NCI-H1930 (cell line): ENCODE results near the gene PDLIM5.
"Not testable (repeated sequence)": the region's sequence is repeated elsewhere in the genome, so short reads cannot be mapped to it uniquely, and the experiment has no call there.

Source experiments
- DNase-seq, 2 experiments: peaks; one replicate each; lab custom pipeline; 2025; lab: John Stamatoyannopoulos, UW

Gene PDLIM5

DNA sequence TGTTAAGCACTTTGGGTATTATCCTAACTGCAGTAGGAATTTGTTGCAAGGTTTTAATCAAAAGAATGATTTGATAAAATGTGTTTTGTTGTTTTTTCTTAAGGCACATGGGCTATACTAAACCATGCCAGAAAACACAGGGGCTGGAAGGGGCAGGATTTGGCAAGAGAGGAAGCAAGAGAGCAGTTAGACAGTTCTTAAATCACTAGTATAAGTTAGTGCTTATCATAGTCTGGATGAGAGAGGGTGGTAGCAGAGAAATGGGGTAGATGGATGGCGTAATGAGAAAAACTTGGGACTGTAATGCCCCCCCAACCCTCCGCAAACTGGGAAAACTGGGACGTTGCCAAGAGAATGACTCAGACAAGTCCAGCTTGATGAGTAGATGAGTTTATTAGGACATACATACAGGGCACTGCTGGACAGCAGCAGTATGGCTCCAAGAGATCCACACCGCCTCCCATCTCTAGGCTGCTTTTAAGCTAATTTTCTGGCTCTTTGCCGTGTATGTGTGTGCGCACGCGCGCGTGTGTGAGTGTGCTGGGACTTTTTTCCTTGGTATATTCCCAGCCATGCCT lies 151.5 kb downstream of the PDLIM5 start:
- DNase-seq: no peak

DNA sequence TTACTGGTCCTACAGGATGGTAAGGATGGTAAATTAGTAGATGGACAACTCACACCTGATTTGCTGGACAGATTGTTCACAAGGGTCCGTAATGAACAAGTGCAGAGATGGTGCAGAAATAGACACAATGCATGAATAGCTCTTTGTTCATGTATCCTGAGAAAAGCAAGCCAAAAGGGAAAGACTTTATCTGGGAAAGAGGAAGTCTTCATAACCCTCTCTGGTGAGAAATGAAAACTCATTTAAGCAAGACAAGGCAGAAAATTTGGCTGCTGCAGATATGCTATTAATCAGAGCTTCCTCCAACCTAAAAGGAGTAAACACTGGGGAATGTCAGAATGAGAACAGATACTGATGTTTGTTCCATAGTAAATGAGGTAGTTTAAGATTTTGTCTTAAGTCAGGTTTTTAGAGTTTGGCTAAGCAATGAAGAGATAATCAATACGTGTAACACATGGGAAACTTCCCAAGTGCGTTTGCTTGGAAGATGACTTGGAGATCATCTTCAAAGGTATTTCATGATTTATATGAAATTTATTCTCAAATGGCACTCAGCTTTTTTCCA lies 153.6 kb downstream of the PDLIM5 start:
- no peak for DNase-seq

DNA sequence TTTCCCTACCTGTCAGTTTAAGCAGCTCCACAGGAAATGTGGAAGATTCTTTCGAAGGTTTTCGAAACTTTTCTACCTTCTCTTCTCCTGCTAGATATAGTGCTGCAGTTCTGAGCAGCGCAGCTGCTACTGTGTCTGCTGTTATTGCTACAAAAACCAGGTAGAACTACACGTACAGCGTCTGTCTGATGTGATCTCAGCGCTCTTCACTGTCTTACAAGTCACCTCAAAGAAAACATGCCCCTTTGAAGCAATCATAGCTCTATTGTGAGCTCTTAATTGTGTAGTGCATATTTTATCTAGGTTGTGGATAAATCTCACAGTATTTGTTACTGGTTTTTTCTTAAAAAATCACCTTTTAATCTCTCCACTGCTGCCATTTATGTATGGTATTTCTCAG lies 158.4 kb downstream of the PDLIM5 start:
- DNase-seq: no peak

DNA sequence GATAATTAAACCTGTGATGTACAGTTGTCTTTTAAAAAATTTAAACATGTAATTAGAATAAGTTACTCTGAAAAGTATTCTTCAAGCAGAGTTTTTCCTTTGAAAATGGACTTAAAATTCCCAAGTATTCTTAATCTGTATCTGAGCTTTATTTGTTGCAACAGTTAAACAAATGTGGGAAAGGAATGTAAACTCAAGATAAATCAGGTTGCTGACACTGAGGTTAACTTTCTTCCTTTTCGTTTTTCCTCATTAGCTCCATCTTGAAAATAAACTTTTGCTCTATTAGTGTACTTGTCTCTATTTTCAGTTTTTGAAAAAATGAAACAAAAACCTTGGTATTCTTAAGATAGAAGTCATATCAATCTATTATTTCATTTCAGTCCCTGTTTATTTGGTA lies 161.5 kb downstream of the PDLIM5 start:
- DNase-seq: no peak

DNA sequence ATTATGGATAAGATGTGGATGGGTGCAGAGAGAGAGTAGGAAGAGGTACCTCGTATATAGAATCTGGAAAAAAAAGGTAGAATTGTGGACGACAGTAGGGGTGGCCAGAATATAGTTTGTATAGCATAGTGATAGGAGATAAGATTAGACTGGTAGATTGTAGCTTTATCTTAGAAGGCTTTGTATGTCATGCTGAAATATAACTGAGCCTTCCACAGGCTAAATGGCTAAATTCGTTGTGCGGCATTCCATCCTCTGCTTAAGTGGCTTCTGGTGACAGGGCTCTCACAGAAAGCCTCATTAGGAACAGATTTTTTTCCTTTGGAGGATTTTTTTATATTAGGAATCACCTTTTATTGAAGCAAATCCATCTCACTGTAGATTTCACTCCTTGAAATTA lies 163.7 kb downstream of the PDLIM5 start:
- DNase-seq: no peak

DNA sequence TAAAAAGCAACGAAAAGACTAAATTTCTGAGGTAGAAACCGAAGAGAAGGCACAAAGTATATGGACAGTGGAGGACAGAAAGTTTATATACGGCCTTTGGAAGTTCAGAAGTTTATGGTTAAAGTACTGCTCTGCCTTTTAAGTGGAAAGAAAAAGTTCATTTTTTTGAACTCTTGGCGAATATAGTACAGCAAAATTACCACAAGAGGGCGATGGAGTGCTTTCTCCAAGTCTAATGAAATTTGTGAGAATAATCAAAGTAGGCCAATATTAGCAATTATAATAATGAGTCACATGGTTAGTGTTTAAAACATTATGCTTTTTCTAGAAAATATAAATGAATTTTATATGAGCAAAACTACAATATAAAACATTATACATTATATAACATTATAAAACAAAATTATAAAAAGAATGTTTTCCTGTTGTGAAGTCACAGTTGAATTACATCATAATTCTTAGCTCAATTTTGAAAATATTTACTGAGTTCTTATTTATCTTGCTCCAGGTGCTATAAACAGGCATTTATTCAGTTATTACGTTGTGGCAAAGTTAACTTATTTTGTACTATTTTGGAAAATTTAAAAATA lies 169.8 kb downstream of the PDLIM5 start:
- DNase-seq: no peak

DNA sequence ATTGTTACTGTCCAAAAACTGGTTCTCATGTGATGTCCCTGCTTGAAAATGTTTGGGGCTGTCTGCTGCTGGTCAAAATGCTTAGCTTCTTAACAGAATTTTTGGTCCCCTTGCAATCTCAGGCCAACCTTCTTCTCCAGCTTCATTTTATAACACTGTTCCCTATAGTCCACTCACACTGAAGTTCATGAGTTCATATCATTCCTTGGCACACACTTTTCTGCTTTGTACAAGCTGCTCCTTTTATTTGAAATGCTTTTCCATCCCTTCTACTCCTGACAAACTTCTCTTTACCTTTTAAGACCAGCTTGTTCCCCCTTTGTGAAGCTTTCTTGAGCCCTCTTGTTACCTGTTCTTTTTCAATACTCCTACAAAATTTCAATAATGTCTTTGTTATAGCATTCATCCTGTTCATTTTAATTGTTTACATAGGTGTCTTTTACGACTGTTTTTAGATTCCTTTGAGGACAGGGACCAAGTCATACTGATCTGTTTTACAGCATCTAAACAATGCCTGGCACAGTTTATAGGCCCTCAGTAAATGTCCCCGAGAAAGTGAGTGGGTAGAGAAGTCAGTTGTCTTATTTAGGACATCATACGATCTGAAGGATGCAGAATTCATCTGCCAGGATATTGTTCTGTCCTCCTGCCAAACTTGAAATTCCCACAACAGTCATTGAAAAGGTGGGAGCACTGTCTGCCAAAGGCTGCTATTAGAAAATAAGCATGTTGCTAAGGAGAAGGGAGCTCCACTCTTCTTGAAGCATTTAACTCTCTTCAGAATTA lies 171.6 kb downstream of the PDLIM5 start:
- no peak for DNase-seq

DNA sequence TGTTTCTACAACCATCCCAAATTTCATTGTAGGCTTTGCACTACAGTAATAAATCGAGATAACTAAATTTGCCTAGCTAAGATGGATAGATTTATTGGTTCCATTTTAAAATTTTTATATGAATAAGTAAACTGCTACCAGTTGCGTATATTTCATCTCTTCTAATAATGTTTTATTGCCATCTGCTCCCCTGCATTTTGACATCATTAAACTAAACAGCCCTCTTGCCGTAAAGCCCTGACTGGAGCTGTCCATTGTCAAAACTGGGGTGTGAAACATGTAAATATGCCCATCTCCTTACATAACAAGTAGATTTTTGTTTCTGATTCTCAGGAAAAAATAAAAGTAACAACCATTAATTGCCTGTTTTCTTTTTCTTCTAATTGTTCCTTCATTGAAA lies 175.2 kb downstream of the PDLIM5 start:
- no peak for DNase-seq

DNA sequence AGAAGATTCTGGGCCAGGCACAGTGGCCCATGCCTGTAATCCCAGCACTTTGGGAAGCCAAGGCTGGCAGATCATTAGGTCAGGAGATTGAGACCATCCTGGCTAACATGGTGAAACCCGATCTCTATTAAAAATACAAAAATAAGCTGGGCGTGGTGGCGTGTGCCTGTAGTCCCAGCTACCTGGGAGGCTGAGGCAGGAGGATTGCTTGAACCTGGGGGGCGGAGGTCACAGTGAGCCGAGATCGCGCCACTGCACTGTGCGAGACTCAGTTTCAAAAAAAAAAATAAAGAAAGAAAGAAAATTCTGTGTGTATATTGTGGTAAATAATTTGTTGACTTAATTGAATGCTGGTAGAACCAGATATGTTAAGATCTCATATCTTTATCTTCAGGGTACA lies 177.3 kb downstream of the PDLIM5 start:
- DNase-seq: not testable (repeated sequence)

DNA sequence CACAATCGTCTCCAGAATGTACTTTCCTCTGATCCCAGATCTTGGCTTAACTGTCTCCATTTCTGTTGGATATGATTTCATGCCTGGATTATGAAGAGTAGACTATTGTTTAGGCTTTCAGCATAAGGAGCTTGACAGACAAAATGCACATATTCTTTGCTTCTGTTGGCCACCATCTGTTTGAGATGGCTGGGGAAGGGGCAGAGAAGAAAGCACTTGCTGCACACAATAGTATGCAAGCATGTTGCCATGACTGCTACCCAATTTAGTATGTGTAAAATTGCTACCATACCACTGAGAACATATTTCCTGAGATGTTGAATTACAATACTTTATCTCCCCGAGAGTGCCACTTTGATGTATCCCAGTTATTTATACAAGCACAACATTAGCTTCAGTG lies 178.1 kb downstream of the PDLIM5 start:
- no peak for DNase-seq

DNA sequence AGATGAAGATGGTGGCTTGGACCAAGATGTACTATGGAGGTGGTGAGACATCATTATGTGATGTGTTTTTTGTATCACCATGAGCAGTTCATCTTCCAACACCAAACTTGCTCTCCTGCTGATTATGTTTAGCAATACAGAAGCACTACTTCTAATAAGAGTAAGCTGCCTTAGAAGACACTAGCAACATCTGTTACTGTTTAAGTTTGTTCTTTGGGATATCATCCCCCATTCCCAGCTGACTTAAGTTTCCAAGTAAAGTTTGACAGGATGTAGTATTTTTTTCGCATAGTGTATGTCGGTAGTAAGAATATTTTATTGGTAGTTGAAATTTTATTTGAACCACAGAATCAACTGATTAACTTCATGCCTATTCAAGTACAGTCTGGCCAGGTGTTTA lies 182.5 kb downstream of the PDLIM5 start:
- DNase-seq: no peak

DNA sequence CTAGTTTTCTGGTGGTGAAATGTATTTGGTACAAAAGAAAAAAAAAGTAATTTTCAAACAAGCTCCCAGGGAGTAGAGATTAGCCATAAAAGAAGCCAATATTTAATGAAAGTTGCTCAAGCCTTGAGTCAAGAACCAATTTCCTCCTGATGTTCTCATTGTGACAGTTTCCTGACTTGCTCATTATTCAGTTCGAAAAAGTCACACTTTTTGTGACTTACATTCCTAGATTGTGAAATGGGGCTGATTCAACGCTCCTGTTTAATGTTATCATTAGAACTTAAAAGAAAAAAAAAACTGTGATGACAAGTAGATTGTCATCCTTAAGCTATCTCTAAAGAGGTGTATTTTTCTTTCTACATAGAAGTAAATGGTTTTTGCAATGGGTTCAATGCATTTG lies 183.4 kb downstream of the PDLIM5 start:
- DNase-seq: no peak

DNA sequence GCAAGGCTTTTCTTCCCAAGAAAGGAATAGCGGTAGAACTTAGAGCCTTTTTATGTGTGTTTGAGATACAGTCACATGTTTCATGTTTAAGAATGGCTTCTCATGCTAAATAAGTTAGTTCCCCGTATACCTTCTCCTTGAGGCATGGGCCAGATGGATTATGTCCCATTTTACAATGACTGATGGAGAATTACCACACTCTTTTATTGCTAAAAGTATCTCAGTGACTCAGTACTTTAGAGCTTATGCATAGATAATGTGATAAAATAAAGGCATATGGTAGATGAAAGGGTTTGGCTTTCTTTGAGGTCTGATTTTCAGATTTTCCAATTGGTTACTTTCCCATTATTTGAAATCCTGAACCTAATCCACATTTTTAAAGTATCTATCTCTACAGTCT lies 184.3 kb downstream of the PDLIM5 start:
- DNase-seq: no peak

DNA sequence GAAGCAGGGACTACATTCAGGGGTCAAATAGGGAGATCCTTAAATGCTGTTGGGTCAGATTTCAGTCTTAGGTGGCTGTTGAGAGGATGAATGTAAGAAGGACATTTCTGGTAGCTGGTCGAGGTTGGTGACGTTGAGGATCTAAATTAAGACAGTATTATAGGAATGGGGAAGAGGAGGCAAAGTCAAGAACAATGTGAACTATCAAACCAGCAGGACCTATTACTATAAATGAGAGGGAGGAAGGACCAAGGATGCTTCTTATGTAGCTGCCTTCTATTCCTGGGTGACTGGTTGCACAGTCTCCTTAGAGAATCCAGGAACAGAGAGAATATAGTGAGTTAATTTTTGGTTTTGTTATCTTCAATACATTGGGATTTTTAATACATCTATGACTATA lies 187.6 kb downstream of the PDLIM5 start:
- no peak for DNase-seq

DNA sequence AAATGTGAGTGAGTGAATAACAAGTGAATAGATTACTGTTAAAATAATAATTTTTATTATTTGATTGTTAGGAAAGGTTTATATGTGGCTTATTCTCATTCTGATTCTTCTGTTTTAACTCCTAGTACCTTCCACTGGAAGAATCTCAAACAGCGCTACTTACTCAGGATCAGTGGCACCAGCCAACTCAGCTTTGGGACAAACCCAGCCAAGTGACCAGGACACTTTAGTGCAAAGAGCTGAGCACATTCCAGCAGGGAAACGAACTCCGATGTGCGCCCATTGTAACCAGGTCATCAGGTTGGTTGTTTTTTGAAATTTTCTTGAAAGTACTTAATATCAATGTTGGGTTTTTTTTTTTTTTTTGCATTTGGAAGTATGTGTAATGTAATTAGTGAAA lies 188.4 kb downstream of the PDLIM5 start:
- no peak for DNase-seq

DNA sequence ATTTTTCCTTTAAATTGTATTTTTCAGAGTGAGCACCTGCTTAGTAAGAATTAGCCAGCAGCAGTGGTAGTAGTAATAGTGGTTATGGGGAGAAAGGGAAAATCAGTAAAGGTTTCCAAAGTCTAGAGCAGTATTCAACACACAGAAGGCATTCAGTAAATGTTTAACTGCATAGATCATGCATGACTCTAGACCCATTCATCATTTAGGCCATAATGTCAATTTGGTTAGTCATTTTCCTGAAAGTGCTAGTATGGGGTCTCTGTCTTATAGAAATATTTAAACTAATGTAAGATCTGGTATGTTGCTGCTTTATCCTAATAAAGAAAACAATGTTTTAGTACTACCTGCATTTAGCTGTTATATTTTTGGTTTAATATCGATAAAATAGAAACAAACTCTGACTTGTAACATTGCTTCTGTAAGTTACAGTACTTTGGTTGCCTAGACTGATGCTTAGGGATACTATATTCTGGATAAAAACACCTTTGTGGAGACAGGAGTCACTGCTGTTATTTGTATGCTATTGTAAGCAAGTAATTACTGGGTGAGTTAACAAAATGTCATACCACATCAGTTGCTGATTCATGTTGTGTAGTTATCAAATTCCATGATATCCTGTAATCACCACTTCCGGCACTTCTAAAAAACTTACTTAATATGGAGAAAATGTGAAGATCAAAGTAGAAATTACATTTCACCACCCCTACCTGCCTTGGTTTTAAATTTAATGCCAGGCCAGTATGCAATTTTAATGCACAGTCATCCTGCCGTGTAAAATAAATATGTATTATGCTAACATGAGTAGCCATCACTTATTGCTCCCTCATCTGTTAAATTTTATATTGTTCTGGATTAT lies 190.2 kb downstream of the PDLIM5 start:
- DNase-seq: no peak

DNA sequence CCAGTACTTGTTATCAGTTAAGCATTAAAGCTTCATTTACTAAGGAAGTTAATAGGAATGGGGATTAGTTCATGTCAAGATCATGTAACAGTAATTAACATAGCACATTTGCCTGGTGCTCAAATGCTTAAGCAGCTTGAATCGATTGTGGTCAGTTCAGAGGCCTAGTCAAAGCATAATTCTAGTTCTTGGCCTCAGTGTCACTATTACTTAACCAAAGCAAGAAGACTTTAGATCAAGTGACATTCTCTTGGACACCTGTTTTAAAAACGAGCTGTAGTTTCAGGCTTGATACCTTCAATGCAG lies 190.8 kb downstream of the PDLIM5 start:
- DNase-seq: no peak

DNA sequence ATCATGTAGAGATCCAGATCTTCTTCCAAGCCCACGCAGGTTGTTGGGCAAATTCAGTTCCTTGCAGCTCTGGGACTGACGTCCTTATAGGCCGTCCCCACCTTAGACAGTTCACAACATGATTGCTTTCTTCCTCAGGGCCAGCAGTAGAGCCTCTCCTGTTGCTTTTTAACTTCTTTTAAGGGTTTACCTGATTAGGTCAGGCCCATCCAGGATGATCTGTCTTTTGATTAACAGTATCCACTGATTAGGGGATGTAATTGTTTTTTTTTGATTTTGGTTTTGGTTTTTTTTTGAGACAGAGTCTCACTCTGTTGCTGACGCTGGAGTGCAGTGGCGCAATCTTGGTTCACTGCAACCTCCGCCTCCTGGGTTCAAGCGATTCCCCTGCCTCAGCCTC lies 197.0 kb downstream of the PDLIM5 start:
- DNase-seq: no peak

DNA sequence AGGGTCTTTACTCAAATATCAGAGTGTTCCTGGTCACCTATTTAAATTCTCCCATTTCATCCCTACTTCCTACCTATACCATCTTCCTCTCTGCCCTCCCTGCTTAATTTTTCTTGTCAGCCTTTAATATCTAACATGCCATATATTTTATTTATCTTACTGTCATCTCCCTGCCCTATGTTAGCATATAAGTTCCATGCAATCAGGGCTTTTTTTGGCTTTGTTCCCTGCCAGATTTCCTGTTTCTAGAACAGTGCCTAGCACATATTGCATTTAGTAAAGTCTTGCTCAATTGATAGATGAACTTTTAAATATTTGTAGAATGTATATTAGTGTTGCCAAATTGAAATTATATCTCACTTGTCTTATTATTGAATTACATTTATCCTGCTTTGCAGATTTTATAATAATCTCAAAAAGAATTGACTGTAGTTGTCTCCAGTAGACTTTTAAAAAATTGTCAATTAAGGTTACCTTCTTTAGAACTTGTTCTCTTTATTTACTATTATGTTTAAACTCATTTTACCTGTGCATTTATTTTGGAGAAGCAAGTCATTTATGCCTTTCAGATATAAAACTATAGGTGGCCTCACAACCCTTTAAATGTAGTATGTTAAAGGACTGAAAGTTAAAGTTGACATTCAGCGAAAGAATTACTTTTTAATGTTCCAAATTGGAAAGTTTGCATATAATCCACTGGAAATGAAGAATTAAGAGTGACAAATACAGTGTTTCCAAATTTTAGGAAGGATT lies 197.8 kb downstream of the PDLIM5 start:
- no peak for DNase-seq

DNA sequence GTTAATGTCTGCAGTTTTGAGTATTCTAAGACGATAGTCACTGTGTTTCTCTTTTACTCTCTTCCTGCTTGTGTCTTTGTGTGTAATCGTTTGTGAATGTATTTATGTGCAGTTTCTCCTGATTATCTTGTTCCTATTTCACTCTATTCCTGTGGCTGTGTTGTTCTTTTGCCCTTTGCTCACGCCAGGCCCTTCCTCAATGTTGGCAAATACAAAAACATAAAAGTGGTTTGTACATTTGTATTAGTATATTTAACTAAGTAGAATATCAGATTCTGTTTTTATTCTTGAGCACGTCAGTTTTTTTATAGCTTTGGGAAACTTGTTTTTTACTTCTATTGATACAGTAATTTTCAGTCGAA lies 198.4 kb downstream of the PDLIM5 start:
- DNase-seq: no peak

DNA sequence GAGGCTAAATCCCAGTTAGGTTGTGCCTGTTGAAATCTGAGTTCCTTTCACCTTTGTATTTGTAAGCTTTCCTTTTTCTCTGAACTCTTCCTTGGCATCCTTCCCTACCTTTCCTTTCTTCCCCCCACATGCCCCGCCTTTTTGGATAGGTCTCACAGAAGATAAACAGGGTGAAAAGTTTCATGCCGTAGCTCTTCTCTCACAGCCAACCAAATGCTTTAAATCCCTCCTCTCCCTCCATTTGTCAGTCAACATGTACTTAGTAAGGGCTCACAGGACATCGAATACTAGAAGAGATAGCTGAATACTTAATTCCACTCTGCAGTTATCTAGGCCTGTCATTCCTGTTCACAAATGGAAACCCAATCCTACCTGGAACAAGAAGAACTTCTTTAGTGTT lies 198.9 kb downstream of the PDLIM5 start:
- DNase-seq: no peak

DNA sequence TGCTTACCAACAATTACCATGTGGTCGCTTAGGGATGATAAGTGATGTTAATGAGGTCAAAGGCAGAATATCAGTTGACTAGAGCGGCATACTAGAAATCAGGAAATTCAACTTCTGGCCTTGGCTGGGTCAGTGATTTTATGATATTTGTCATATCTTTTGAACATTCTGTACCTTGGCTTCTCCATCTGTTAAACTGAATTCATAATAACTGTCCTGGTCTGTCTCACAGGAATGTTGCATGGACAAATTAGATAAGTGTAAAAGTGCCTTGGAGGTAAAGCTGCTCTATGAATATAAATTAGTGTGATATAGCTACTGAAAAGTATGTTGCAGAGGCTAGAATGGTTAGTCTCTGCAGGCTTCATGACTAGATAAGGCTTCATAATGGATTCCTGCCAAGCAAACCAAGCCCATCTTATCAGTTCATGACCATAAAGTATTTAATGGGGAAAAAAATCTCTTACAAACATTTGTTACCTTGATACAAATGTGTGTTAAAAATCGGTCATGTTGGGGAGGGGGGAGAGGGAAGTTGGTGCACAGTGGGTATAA lies 201.4 kb downstream of the PDLIM5 start:
- DNase-seq: no peak
